GM12878 (cell line): ENCODE measurements around the gene NEU3. TPM values are rescaled to one million over a fixed set of nuclear protein-coding genes. Genes with fewer than 3 reads are reported as not detected.
A peak's percentile ranks its signal among the peaks of the same experiment; 100 is the strongest.

Experiments used
- ATAC-seq: fragments of 200-7000 bp; cut with Tn5 transposase; 3 replicates; pipeline ENCODE4 v1.9.1; 2020; ENCODE audit warnings: mild to moderate bottlenecking, moderate library complexity
- BruUV-seq: library from RNA; stranded (reverse); fragments of 400-500 nt; replicated peaks from 2 replicates; lab custom pipeline; 2021; lab: Mats Ljungman, UMichigan
- CTCF ChIA-PET: fragments of 300-600 bp; sonication (Branson Sonifier 250); formaldehyde crosslinking; extraction: SDS; loops from one replicate; lab custom pipeline; 2021; ENCODE audit warnings: inconsistent platforms; lab: Yijun Ruan, JAX
- POLR2A ChIA-PET: fragments of 350-600 bp; formaldehyde crosslinking; extraction: SDS; loops from one replicate; lab custom pipeline; 2021; ENCODE audit warnings: inconsistent platforms; lab: Charles Lee
- RAD21 ChIA-PET: fragments of 300-600 bp; sonication (Branson Sonifier 250); formaldehyde crosslinking; loops from one replicate; lab custom pipeline; 2023; ENCODE audit warnings: antibody characterized with exemption; ENCODE audit not compliant: unreplicated experiment; lab: Charles Lee
- SMC1A ChIA-PET: fragments of 300-600 bp; sonication (Branson Sonifier 250); formaldehyde crosslinking; loops from one replicate; lab custom pipeline; 2023; ENCODE audit not compliant: unreplicated experiment, uncharacterized antibody; lab: Charles Lee
- DNase-seq: peaks from one replicate; pipeline ENCODE4 v3.0.0-alpha.2; 2011; ENCODE audit warnings: low read depth, low spot score
- FAIRE-seq: peaks from 3 replicates; lab custom pipeline; 2011; peaks lifted over from hg19 to GRCh38; lab: Jason Lieb, UNC
- H2AFZ ChIP-seq: 2 replicates; pipeline ENCODE4 v1.6.0; 2011; ENCODE audit warnings: low read depth, low read length, control low read depth; ENCODE audit not compliant: control insufficient read depth
- H3K27ac ChIP-seq: 2 replicates; pipeline ENCODE4 v1.5.1; 2011; ENCODE audit warnings: control low read depth; ENCODE audit not compliant: control insufficient read depth, insufficient read depth
- H3K27me3 ChIP-seq, 2 experiments: replicated peaks in 1 of 2; 2 replicates each; pipeline versions ENCODE4 v1.6.0 to v1.6.1; 2011; ENCODE audit warnings: low read length in 1 of 2; ENCODE audit not compliant: control insufficient read depth in 2 of 2, insufficient read depth in 2 of 2
- H3K36me3 ChIP-seq, 2 experiments: 2 replicates each; pipeline ENCODE4 v1.5.1; 2011; ENCODE audit warnings: low read length in 1 of 2; ENCODE audit not compliant: control insufficient read depth in 2 of 2, insufficient read depth in 2 of 2
- H3K4me1 ChIP-seq: 2 replicates; pipeline ENCODE4 v1.6.1; 2011; ENCODE audit warnings: mild to moderate bottlenecking, low read length, moderate library complexity, mixed read lengths; ENCODE audit not compliant: control insufficient read depth, insufficient read depth
- H3K4me2 ChIP-seq: 2 replicates; pipeline ENCODE4 v1.6.0; 2011; ENCODE audit warnings: control low read depth; ENCODE audit not compliant: control insufficient read depth, insufficient read depth
- H3K4me3 ChIP-seq: fragments of 200-600 bp; sonication (generic); 2 replicates; pipeline ENCODE4 v1.5.1; 2016
- H3K79me2 ChIP-seq: 2 replicates; pipeline ENCODE4 v1.6.0; 2011; ENCODE audit warnings: low read length; ENCODE audit not compliant: control insufficient read depth, insufficient read depth
- H3K9ac ChIP-seq: 2 replicates; pipeline ENCODE4 v1.8.0; 2011; ENCODE audit warnings: low read length, control low read depth, mixed read lengths; ENCODE audit not compliant: control insufficient read depth, insufficient read depth
- H3K9me3 ChIP-seq: replicated peaks from 3 replicates; pipeline ENCODE4 v1.5.1; 2011; ENCODE audit warnings: mild to moderate bottlenecking, low read length; ENCODE audit not compliant: control insufficient read depth, insufficient read depth
- H4K20me1 ChIP-seq: 2 replicates; pipeline ENCODE4 v1.6.0; 2011; ENCODE audit not compliant: control insufficient read depth, insufficient read depth
- EGR1 ChIP-seq, 2 experiments: IDR thresholded peaks; 1 replicate in 1 of 2; 2 replicates in 1 of 2; pipeline ENCODE4 v1.6.1; 2011 to 2012; ENCODE audit warnings: low read depth in 2 of 2, low read length in 2 of 2, borderline replicate concordance in 1 of 2, mild to moderate bottlenecking in 1 of 2, moderate library complexity in 1 of 2
- IRF5 ChIP-seq: fragments of 450-650 bp; IDR thresholded peaks from 2 replicates; pipeline ENCODE4 v1.6.1; 2017; ENCODE audit warnings: borderline replicate concordance
- SPI1 ChIP-seq: IDR thresholded peaks from 2 replicates; pipeline ENCODE4 v1.6.1; 2011; ENCODE audit warnings: low read depth, mild to moderate bottlenecking, low read length, moderate library complexity, borderline replicate concordance; ENCODE audit not compliant: insufficient read depth
- WGBS: methylation state at CpG from one replicate; pipeline ENCODE4 v1.1.6; 2016; ENCODE audit warnings: low lambda C conversion rate; ENCODE audit not compliant: insufficient replicate concordance, insufficient coverage; ENCODE audit errors: missing lambda C conversion rate; 5-methylcytosine and 5-hydroxymethylcytosine counted together
- in situ Hi-C: fragments of 300-500 bp; cut with MboI; formaldehyde crosslinking; loops from 9 replicates; pipeline ENCODE4 v1.14.3; 2018; ENCODE audit warnings: mixed read lengths
- intact Hi-C: fragments of 100-400 bp; cut with micrococcal nuclease; formaldehyde crosslinking; loops from one replicate; pipeline ENCODE4 v1.14.2; 2022; ENCODE audit not compliant: unreplicated experiment
- polyA plus RNA-seq, 11 experiments: library from polyadenylated mRNA; depleted of rRNA in 4 of 11; unstranded in 6 of 11; stranded (reverse) in 5 of 11; fragments of >200 nt; fragmentation: Nextera tagmentation in 4 of 11; fragmentation: Illumina TruSeq in 1 of 11; extraction: Ambion mirVana in 4 of 11; extraction: Trizol in 1 of 11; gene quantifications; 1 replicate in 1 of 11; 2 replicates in 10 of 11; pipeline versions ENCODE4 v1.2.1 to v1.2.3, GENCODE V29; 2011 to 2016; ENCODE audit warnings: inconsistent platforms in 2 of 11, missing spikeins in 2 of 11, low read depth in 1 of 11
- total RNA-seq, 4 experiments: library from RNA; depleted of rRNA in 3 of 4; stranded (reverse); fragments of >200 nt in 3 of 4; fragmentation: Illumina TruSeq in 1 of 4; extraction: Trizol in 1 of 4; gene quantifications; 2 replicates each; pipeline versions ENCODE4 v1.2.1 to v1.2.3, GENCODE V29; 2013 to 2021
- TF ChIP-seq, protein P1 (sequence below): fragments of 450-650 bp; IDR thresholded peaks from 2 replicates; pipeline ENCODE4 v1.6.1; 2017; ENCODE audit warnings: low read depth, mild to moderate bottlenecking, moderate library complexity
- TF ChIP-seq, protein P2 (sequence below): IDR thresholded peaks from 2 replicates; pipeline ENCODE4 v1.6.1; 2011; ENCODE audit warnings: borderline replicate concordance, low read depth, mild to moderate bottlenecking, moderate library complexity, low read length; ENCODE audit not compliant: insufficient read depth, poor library complexity, severe bottlenecking

NEU3 gene
- total and polyA plus RNA-seq, 10 of the 15 experiments (the other 5 are each of a cell fraction or from before 2014, with no cell fraction given): 2.5 to 20.3 (median 13.4) TPM

GRCh38 chr11:74966651-74967050 is 22.1 kb upstream of the NEU3 start (continued):
- no peak for TF ChIP-seq IRF5

DNA sequence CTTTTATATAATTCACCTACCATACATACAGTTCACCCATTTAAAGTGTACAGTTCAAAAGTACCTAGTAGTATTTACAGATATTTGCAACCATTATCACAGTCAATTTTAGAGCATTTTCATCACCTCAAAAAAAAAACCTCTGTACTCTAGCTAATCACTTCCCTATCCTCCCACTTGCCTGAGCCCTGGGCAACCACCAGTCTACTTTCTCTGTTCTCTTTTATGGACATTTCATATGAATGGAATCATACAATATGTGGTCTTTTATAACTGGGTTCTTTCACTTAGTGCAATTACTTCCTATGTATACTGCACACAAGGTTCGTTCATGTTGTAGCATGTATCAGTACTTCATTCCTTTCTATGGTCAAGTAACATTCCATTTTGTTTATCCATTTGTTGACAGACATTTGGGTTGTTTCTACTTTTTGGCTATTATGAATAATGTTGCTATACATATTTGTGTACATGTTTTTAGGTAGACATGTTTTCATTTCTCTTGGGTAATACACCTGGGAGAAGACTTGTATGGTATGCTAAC is 17.8 kb upstream of the NEU3 start:
- ChIA-PET POLR2A (interaction anchor here (1.3 kb wide), 1 partner anchor 9 kb away, joined by 4 read pairs; no protein-coding TSS in a partner anchor), SMC1A (no interaction called here), RAD21 (no interaction called here), CTCF (no interaction called here)
- in situ Hi-C loops: no loop called here
- 52% methylated on average over 1 of the region's 1 CpG for WGBS
- no TSS peak for BruUV-seq
- Histone ChIP-seq H3K9me3 (no peaks in the 10 kb centered on the region), H3K4me2 (no peak overlapping the region), H3K27me3 (no peaks in the 10 kb centered on the region), H2AFZ (no peak overlapping the region), H3K27ac (no peak overlapping the region), H3K4me1 (no peaks in the 10 kb centered on the region), H3K4me3 (no peak overlapping the region), H3K79me2 (peaks cover 20% of the 10 kb centered on the region), H4K20me1 (0 out of 2 replicates have a peak, but pooled peaks cover 2% of the 10 kb centered on the region), H3K36me3 (peaks cover 8 to 52% of the 10 kb centered on the region in 2 experiments), H3K9ac (no peak overlapping the region)
- TF ChIP-seq, protein P1, sequence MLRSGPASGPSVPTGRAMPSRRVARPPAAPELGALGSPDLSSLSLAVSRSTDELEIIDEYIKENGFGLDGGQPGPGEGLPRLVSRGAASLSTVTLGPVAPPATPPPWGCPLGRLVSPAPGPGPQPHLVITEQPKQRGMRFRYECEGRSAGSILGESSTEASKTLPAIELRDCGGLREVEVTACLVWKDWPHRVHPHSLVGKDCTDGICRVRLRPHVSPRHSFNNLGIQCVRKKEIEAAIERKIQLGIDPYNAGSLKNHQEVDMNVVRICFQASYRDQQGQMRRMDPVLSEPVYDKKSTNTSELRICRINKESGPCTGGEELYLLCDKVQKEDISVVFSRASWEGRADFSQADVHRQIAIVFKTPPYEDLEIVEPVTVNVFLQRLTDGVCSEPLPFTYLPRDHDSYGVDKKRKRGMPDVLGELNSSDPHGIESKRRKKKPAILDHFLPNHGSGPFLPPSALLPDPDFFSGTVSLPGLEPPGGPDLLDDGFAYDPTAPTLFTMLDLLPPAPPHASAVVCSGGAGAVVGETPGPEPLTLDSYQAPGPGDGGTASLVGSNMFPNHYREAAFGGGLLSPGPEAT: no peak
- TF ChIP-seq SPI1 (peak; percentile 37; the same call in 1 of the 2 replicates), EGR1 (IDR thresholded peaks at IDR 0.05; ENCODE audit: borderline replicate concordance in 1 of 2, low read depth in 2 of 2, low read length in 2 of 2) (no peak)
- TF ChIP-seq, protein P2, sequence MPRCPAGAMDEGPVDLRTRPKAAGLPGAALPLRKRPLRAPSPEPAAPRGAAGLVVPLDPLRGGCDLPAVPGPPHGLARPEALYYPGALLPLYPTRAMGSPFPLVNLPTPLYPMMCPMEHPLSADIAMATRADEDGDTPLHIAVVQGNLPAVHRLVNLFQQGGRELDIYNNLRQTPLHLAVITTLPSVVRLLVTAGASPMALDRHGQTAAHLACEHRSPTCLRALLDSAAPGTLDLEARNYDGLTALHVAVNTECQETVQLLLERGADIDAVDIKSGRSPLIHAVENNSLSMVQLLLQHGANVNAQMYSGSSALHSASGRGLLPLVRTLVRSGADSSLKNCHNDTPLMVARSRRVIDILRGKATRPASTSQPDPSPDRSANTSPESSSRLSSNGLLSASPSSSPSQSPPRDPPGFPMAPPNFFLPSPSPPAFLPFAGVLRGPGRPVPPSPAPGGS: no peak
- no peak for ATAC-seq
- no peak for FAIRE-seq
- no peak for DNase-seq
- intact Hi-C loops: no loop called here
